GM20000 (cell line): Measurements from ENCODE around the gene HSD11B2.

ENCODE experiments used
- DNase-seq: peaks from one replicate; pipeline ENCODE4 v3.0.0; 2012; ENCODE audit warnings: low spot score
- CTCF ChIP-seq: IDR thresholded peaks from 2 replicates; pipeline ENCODE4 v1.5.1; 2012; ENCODE audit warnings: mild to moderate bottlenecking, control low read depth; ENCODE audit errors: extremely low read depth, missing control alignments

Gene HSD11B2

DNA sequence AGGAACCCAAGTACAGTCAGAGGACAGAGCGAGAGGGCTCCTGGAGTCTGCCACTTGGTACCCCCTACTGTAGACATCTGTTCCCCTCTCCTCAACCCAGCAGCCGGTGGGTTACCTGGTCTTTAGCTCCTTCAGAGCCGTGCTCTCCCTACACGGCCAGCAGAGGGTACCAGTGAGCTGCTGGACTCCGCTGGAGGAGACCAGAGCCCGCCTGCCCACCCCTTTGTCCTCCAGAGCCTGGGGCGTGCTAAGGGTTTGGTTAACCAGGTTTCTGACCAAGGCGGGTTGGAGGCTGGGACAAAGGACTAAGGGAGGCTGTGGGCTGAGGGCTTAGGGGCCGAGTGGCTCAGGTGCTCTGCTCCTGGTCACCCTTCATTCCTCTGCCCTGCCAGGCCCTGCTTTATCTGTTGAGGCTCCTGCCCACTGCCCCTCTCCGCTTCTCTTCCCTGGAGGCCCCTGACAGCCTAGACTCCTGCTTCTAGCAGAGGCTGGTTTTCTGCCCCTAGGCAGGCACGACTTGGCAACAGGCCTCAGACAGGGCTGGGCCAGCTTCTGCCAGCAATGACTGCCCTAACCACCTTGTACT lies 2.7 kb upstream of the HSD11B2 start:
- peak; percentile 85 for DNase-seq
- peak; percentile 87 for TF ChIP-seq CTCF

GRCh38 chr16:67429053-67429798 lies 1.7 kb upstream of the HSD11B2 start:
- no peak for DNase-seq
- no peak for TF ChIP-seq CTCF

DNA sequence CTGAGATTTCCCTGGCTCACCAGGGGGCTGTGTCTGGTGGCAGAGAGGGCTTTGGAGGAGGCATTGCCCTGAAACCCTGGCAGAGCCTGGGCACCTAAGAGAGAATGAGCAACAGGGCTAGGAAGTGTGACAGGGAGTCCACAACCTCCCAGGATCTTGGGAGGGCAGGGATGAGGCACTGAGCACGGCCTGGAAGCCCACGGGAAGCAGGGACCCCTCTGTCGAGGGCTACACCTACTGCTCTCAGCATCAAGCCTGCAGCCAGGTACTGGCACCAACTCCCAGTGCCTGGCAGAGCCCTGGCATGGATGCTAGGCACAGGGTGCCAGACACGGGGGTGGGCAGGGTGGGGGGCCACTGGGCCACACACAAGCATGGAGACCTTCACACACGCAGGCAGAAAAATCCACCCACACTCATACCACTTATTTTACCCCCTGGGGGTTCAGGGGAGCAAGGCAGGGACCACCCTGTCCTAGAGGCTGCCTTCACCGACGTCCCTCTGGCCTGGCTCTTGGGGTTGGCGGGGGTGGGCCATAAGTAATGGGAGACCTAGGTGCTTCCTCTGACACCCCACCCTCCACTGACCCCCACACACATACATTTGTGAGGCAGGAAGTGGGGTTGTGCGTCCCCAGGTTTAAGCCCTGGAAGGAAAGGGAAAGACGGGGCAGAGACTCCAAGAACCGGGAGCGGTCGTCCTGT lies 970 bp upstream of the HSD11B2 start:
- DNase-seq = no peak
- TF ChIP-seq CTCF = no peak

GRCh38 chr16:67430504-67430976 lies 381 bp upstream of the HSD11B2 start:
- no peak for TF ChIP-seq CTCF
- no peak for DNase-seq

GRCh38 chr16:67431775-67432505 lies 1.0 kb downstream of the HSD11B2 start:
- TF ChIP-seq CTCF = no peak
- no peak for DNase-seq

DNA sequence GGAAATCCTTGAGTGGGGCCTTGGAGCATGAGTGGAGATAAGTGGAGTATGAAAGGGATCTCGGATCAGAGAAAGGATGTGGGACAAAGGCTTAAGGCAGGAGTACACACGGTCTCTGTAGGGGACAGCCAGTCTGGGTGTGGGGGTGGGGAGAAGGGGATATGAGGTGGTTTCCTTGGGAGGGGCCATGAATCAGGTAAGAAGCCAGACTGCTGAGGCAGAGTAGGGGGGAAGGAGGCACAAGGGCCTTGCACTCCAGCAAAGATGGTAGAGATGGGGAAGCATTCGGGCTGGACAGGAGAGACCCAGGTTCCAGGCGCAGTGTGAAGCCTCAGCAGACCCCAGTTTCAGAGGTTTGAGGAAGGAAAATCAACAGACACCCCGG lies 1.6 kb downstream of the HSD11B2 start:
- no peak for DNase-seq
- TF ChIP-seq CTCF = no peak
